GM23248 (cell line): ENCODE measurements around the gene NBPF11.
"Not testable (repeated sequence)": the region's sequence is repeated elsewhere in the genome, so short reads cannot be mapped to it uniquely, and the experiment has no call there.

ENCODE experiments used
- EZH2 ChIP-seq: fragments of 200-600 bp; sonication (generic); IDR thresholded peaks from 2 replicates; pipeline ENCODE4 v1.6.1; 2018; ENCODE audit warnings: antibody characterized with exemption, mild to moderate bottlenecking; ENCODE audit not compliant: insufficient read depth, poor library complexity, severe bottlenecking
- EZH2phosphoT487 ChIP-seq: fragments of 200-600 bp; sonication (generic); IDR thresholded peaks from 2 replicates; pipeline ENCODE4 v1.6.1; 2018; ENCODE audit warnings: antibody characterized with exemption, moderate library complexity, mild to moderate bottlenecking, low read depth; ENCODE audit not compliant: insufficient read depth

DNA sequence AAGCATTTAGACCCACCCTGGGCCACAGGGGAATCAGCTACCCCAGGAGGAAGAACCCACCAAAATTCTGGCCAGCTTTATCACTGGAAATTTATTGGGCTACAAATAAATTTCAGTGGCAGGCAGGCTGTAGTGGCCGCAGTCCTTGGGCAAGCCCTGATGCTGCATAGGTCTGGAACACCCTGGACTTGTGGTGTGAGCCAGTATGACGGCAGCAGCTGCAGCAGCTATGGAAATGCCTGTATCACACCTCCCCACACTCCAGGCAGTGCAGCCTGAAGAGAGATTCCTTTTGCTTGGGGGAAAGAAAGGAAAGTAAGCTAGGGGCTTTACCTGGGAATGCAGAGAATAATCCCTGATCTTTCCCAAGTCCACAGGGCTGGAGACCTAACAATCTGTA is 56.3 kb downstream of the NBPF11 start:
- TF ChIP-seq EZH2phosphoT487, EZH2: not testable (repeated sequence)
